KG1 (cell line): ENCODE data around the gene DUSP15.
A peak's percentile ranks its signal among the peaks of the same experiment; 100 is the strongest.
"Not testable (repeated sequence)": the region's sequence is repeated elsewhere in the genome, so short reads cannot be mapped to it uniquely, and the experiment has no call there.

Experiments
- DNase-seq: peaks from one replicate; lab custom pipeline; 2025; lab: John Stamatoyannopoulos, UW

The DUSP15 gene

DNA sequence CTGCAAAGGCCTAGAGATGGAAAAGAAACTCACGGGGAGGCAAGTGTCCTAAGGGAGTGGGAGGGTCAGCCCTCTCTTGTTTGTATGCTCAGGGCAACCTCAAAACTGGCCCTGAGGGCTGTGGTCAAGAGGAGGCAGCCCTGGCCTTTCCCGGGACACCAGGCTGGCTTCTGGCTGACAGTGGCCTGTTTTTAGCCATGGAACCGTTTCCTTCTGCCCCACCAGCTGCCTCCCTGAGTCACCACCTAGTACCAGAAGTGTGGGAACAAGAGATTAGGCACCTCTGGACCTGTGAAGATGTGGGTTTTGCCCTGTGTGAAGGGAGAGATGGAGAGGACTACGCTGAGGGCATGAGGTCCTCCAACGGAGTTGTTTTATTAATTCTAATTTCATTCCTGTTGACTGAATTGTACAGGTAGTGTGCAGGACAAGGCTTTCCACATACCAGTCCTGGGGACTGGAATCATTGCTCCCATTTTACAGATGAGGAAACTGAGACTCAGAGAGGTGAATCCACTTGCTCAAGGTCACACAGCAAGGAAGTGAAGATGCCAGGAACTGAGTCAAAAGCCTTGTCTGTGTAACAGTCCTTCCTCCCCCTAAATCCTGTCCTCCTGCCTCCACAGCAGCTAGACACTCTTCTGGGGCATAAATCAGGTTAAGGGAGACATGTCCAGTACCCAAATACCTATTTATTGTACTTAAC, 30.4 kb downstream of the DUSP15 start:
- no peak for DNase-seq

- DNase-seq: no peak
Measured at GRCh38 chr20:31838646-31839292, 31.6 kb downstream of the DUSP15 start.

DNA sequence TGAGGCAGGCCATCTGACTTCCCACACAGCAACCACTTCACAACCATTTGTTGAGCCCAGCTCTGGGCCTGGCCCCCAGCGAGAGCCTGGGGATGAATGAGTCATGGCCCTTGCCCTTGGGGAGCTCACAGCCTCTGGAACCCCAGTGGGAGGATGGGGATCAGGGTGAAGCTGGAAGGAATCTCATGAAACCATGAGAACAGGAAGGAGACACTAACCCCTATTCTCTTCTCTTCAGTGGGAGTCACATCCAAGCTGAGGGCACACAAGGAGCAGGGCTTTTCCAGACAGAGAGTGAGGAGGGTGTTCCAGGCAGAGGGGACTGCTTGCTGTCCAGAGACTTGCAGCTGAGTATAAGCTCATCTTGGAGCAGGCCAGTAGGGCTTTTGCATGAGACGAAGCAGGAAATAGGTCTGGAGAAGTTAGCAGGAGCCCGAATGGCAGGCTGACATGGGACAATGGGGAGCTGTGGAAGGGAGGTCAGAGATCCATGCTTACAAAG, 32.4 kb downstream of the DUSP15 start:
- DNase-seq: no peak

DNA sequence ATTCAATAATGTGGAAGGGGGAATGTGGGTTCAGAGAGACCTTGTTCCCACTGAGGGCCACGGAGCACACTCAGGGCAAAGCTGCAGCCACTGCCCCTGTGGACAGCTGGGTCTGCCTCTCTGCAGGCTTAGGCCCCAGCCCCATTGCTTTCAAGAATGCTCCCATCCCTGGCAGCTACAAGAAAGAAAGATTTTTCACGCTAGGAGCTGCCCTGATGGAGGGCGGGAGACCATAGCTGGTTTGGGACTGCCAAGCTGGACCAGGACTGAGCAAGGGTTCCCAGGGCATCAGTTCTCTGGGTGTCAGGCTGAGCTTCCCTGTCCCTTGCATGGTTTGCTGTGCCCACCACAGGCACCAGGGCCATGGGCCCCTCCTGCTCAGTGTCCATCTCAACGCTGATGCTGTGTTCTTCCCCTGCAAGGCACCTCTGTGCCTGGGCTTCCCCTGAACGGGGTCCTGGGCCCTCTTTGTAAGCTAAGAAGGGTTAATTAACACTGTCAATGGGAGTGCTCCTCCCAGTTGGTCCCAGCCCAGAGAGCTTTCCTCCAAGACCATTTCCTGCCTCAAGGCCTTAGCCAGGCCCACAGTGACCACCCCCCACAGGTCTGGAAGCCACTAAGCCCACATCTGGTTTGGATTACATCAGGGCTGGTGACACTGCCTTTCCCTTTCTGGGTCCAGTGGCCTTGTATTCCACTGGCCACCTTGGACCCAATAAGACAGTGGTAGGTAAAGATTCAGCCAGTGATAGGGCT, 33.3 kb downstream of the DUSP15 start:
- no peak for DNase-seq

- peak; percentile 87 for DNase-seq
Measured at GRCh38 chr20:31835977-31836852, 34.1 kb downstream of the DUSP15 start.

DNA sequence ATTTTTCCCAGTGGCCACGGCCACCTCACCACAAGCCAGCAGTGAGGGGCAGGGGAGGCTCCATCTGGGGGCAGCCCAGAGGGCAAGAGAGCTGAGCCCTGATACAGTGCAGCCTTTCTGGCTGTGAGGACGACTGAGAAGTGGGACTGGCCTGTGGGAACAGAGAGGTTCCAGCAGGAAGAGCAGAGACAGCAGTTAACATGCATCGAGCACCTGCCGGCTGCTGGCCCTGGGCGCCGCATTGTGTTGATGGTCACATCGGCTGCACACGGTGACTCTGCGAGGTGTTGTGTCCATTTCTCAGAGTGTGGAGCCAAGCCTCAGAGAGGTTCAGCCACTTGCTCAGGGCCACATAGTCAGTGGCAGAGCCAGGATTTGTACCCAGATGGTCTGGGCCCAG, 34.8 kb downstream of the DUSP15 start:
- DNase-seq: no peak

- no peak for DNase-seq
Measured at GRCh38 chr20:31833931-31834521, 36.3 kb downstream of the DUSP15 start.

- peak; percentile 30 for DNase-seq
Measured at GRCh38 chr20:31833130-31833930, 37.0 kb downstream of the DUSP15 start.

GRCh38 chr20:31831771-31832306, 38.5 kb downstream of the DUSP15 start:
- DNase-seq: no peak

DNA sequence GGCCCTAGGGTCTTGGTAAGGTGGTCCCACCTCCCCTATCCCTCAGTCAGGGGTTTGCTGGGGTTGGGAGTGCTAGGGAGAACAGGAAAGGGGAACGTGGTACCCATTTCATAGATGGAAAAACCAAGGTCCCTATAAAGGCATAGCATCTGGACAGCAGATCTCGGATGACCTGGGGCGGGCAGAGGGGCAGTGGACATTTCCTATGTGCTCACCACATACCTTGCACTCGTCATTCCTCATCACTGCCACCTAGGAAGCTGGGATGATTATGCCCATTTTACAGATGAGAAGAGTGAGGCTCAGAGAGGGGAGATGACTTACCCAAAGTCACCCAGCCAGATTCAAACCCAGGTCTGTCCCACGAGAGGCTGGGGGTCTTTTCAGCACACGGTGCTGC, 39.1 kb downstream of the DUSP15 start:
- DNase-seq: no peak

DNA sequence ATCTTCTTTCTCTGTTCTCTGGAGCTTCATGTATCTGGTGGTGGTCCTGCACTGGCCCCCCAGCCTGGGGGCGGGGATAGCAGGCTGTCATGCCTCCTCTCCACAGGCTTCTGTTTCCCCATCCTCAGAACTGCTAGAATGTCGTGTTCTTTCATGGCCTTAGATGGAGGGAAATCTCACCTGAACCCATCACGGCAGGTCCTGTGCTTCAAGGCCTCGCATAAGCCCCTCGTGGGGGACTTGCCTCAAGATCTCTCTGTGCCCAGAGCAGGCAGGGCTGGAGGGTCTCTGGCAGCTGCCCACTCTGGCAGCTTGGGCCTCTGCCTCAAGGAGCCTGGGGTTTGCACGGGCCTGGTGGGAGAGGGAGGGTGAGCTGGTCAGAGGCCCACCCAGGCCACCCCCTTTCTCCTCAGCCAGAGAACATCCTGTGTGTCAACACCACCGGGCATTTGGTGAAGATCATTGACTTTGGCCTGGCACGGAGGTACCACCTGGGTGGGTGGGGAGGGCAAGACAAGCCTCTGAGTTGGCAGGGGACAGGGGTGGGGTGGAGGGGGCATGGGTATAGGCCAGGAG, 39.8 kb downstream of the DUSP15 start:
- no peak for DNase-seq

DNA sequence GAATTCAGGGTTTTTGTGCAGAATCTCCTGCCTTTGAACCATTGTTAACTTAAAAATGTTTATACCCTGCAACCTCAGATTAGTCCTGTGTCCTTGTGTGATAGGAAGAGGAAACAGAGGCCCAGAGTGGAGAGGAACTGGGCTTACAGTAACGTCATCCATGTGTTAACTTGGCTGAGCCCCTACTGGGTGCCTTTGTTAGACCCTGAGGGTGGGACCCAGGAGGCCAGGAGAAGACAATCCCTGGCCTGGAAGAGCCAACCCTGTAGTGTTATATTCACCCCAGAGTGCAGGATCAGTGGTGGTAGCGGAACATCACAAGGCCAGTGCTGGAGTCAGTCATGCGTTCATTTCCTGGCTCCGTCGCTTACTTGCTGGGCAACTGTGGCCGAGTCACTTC, 40.6 kb downstream of the DUSP15 start:
- no peak for DNase-seq

- DNase-seq: not testable (repeated sequence)
Measured at GRCh38 chr20:31828016-31828415, 42.3 kb downstream of the DUSP15 start.

DNA sequence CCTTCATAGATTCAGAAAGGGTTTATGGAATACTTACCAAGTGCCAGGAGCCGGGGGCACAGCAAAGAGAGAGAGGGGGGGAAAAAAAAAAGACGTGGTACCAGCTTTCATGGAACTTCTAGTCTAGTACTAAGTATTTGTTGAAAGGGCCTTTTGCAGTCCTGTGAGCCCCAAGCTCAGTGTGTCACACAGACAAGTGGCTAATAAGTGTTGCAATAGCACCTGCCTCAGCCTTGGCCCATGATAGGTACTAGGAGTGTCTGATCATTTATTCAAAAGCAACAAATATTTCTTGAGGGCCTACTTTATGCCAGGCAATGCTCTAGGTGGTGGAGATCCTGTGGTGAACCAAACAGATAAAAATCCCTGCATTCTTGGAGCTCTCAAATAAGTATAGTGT, 43.3 kb downstream of the DUSP15 start:
- no peak for DNase-seq

- DNase-seq: no peak
Measured at GRCh38 chr20:31826074-31826473, 44.3 kb downstream of the DUSP15 start.

GRCh38 chr20:31824554-31825313, 45.6 kb downstream of the DUSP15 start:
- no peak for DNase-seq

DNA sequence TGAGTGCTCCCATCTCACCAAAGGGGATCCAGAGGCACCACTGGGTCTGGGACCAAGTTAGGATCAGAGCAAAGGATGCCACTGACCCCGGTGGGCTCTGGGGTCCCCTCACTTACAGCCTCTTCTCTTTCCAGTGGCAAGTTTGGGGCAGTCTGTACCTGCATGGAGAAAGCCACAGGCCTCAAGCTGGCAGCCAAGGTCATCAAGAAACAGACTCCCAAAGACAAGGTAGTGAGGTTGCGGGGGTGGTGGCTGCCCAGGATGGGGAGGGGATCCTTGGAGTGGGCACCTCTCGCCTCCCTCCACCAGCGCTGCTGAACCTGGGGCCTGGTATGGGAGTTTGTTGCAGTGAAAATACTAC, 46.2 kb downstream of the DUSP15 start:
- DNase-seq: no peak

DNA sequence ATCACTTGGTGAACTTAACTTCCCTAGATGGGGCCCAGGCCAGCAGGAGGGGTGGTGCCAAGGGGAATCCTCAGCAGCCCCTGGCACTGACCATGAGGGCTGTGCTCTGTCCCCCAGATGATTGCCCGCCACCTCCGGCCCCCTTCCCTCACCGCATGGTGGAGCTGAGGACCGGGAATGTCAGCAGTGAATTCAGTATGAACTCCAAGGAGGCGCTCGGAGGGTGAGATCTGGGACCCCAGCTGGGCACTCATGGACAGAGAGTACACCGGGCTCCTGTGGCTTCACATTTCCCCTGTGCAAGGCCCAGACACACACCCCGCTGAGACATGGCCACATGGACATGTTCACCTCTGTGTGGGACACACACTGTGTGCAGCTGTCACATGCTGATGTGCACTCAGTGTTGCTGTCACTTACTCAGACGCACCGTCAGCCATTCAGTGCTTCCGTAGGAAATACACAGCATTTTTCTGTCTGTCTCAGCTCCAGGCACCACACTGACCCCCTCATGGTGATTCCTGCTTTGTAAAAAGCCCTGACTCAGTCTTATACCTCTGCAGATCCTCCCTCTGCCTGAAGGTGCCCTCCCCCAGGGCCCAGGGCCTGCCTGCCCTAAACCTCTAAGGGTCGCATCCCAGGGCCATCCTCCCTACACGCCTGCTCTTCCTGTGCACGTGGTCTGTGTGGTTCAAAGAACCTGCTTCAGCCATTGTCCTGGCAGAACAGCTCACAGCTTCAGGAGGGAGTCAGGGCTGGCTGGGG, 46.8 kb downstream of the DUSP15 start:
- no peak for DNase-seq
